Mesenchymal stem cell (in vitro differentiated cells and primary cell): Measurements from ENCODE around the gene MEN1.

ENCODE experiments used
- DNase-seq: peaks from one replicate; pipeline ENCODE4 v3.0.0-alpha.2; 2013
- H2AFZ ChIP-seq: one replicate; pipeline ENCODE4 v1.6.1; 2013; ENCODE audit warnings: low read depth, mild to moderate bottlenecking, control low read depth, inconsistent platforms, low read length, moderate library complexity
- H2AK5ac ChIP-seq: 2 replicates; pipeline ENCODE4 v1.6.1; 2013; ENCODE audit warnings: low read length, moderate library complexity, mild to moderate bottlenecking, inconsistent platforms; ENCODE audit not compliant: severe bottlenecking
- H2BK120ac ChIP-seq: one replicate; pipeline ENCODE4 v1.6.1; 2013; ENCODE audit warnings: low read depth, mild to moderate bottlenecking, inconsistent platforms, low read length, moderate library complexity
- H2BK12ac ChIP-seq, 2 experiments: one replicate each; pipeline ENCODE4 v1.6.1; 2013; ENCODE audit warnings: inconsistent platforms in 2 of 2, low read length in 2 of 2, mild to moderate bottlenecking in 2 of 2, moderate library complexity in 2 of 2, control low read depth in 1 of 2
- H2BK15ac ChIP-seq: one replicate; pipeline ENCODE4 v1.6.1; 2013; ENCODE audit warnings: mild to moderate bottlenecking, low read depth, inconsistent platforms; ENCODE audit not compliant: poor library complexity, severe bottlenecking
- H2BK5ac ChIP-seq: 2 replicates; pipeline ENCODE4 v1.6.1; 2013; ENCODE audit warnings: low read depth, mild to moderate bottlenecking, low read length, control low read depth, inconsistent platforms; ENCODE audit not compliant: poor library complexity, severe bottlenecking
- H3K14ac ChIP-seq, 2 experiments: one replicate each; pipeline ENCODE4 v1.6.1; 2013; ENCODE audit warnings: inconsistent platforms in 2 of 2, low read length in 2 of 2, control low read depth in 1 of 2, mild to moderate bottlenecking in 1 of 2, moderate library complexity in 1 of 2
- H3K18ac ChIP-seq, 2 experiments: one replicate each; pipeline ENCODE4 v1.6.1; 2013; ENCODE audit warnings: inconsistent platforms in 2 of 2, low read length in 2 of 2, control low read depth in 1 of 2, low read depth in 1 of 2, mild to moderate bottlenecking in 1 of 2
- H3K23ac ChIP-seq, 2 experiments: one replicate each; pipeline ENCODE4 v1.6.1; 2013; ENCODE audit warnings: inconsistent platforms in 2 of 2, low read length in 2 of 2, mild to moderate bottlenecking in 2 of 2, moderate library complexity in 2 of 2, control low read depth in 1 of 2
- H3K27ac ChIP-seq: 2 replicates; pipeline ENCODE4 v1.5.1; 2013; ENCODE audit warnings: mild to moderate bottlenecking, moderate library complexity, low read length, control low read depth, inconsistent platforms; ENCODE audit not compliant: poor library complexity, severe bottlenecking
- H3K27me3 ChIP-seq, 2 experiments: 2 replicates each; pipeline versions ENCODE4 v1.6.1 to v1.7.0; 2013; ENCODE audit warnings: low read length in 2 of 2, mild to moderate bottlenecking in 2 of 2, moderate library complexity in 2 of 2, control low read depth in 1 of 2, inconsistent platforms in 1 of 2; ENCODE audit not compliant: control insufficient read depth in 1 of 2, insufficient read depth in 1 of 2
- H3K36me3 ChIP-seq, 2 experiments: 2 replicates each; pipeline versions ENCODE4 v1.6.1 to v1.7.0; 2013; ENCODE audit warnings: low read length in 2 of 2, control low read depth in 1 of 2, inconsistent platforms in 1 of 2, low read depth in 1 of 2, mild to moderate bottlenecking in 1 of 2; ENCODE audit not compliant: insufficient read depth in 2 of 2, control insufficient read depth in 1 of 2
- H3K4ac ChIP-seq, 2 experiments: one replicate each; pipeline ENCODE4 v1.6.1; 2013; ENCODE audit warnings: inconsistent platforms in 2 of 2, low read length in 2 of 2, mild to moderate bottlenecking in 2 of 2, moderate library complexity in 2 of 2, control low read depth in 1 of 2, low read depth in 1 of 2
- H3K4me1 ChIP-seq: 2 replicates; pipeline ENCODE4 v1.6.1; 2013; ENCODE audit warnings: low read depth, low read length, control low read depth; ENCODE audit not compliant: control insufficient read depth, insufficient read depth
- H3K4me2 ChIP-seq: 2 replicates; pipeline ENCODE4 v1.6.1; 2013; ENCODE audit warnings: low read length, mild to moderate bottlenecking, inconsistent platforms; ENCODE audit not compliant: poor library complexity, severe bottlenecking
- H3K4me3 ChIP-seq, 2 experiments: 2 replicates each; pipeline versions ENCODE4 v1.5.1 to v1.7.0; 2013; ENCODE audit warnings: low read length in 2 of 2, mild to moderate bottlenecking in 2 of 2, control low read depth in 1 of 2, low read depth in 1 of 2; ENCODE audit not compliant: insufficient read depth in 1 of 2
- H3K79me1 ChIP-seq: replicated peaks from 2 replicates; pipeline ENCODE4 v1.6.1; 2013; ENCODE audit warnings: mild to moderate bottlenecking, control low read depth, low read length, inconsistent platforms; ENCODE audit not compliant: poor library complexity, severe bottlenecking
- H3K9ac ChIP-seq: 2 replicates; pipeline ENCODE4 v1.7.0; 2013; ENCODE audit warnings: mild to moderate bottlenecking, low read length, moderate library complexity
- H3K9me3 ChIP-seq: 2 replicates; pipeline ENCODE4 v1.7.0; 2013; ENCODE audit warnings: mild to moderate bottlenecking, low read length; ENCODE audit not compliant: control insufficient read depth
- H4K8ac ChIP-seq: one replicate; pipeline ENCODE4 v1.6.1; 2013; ENCODE audit warnings: inconsistent platforms, mild to moderate bottlenecking, low read length, moderate library complexity
- H4K91ac ChIP-seq: one replicate; pipeline ENCODE4 v1.6.1; 2013; ENCODE audit warnings: mild to moderate bottlenecking, low read length, inconsistent platforms
- WGBS: methylation state at CpG from one replicate; pipeline ENCODE4 v1.1.7; 2013; ENCODE audit warnings: mixed read lengths; 5-methylcytosine and 5-hydroxymethylcytosine counted together

Gene MEN1

DNA sequence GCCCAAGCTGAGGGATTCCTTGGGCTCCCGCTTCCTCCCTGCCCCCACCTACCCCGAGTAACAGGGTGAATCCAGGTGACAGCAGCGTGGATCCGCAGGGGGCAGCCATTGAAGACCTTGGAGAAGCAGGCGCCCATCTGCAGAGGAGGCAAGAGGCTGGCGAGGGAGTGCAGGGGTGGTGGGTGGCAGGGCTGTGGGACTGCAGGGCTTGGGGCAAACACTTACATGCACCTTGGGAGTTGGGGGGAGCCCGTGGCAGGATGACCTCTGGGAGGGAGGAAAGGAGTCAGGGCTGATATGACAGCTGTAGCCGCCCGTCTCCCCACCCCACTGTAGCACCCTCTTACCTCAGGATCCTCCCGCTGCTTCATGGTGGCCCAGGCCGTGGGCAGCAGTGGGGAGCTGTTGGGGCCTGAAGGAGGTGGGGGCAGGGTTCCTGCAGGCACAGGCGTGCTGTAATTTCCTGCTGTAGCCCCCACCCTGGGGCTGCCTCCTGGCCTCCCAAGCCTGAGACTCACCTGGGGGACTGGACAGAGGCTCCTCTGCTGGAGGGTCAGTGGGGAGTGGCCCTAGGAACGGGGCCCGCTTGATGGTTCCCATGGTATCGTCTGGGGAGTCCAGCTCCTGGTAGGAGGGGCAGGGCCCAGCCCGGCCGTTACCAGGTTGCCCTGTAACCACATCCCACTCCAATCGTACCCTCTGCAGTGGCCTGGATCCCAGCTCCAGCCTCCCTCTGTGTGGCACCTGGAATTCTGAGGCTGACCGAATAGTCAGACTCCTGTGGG, 13.4 kb downstream of the MEN1 start:
- no peak overlapping the region for H3K4ac ChIP-seq
- H2BK120ac ChIP-seq, result no peak overlapping the region
- H3K4me3 ChIP-seq, result no peak overlapping the region
- no peak overlapping the region for H3K4me2 ChIP-seq
- H3K27me3 ChIP-seq, result no peaks in the 10 kb centered on the region
- H3K27ac ChIP-seq, result no peak overlapping the region
- H2AFZ ChIP-seq, result no peak overlapping the region
- no peaks in the 10 kb centered on the region for H3K9me3 ChIP-seq
- no peak overlapping the region for H3K23ac ChIP-seq
- H3K4me1 ChIP-seq, result peaks cover 9% of the 10 kb centered on the region
- H2AK5ac ChIP-seq, result no peak overlapping the region
- WGBS, result 97% methylated on average over 14 of the region's 19 CpGs
- no peak overlapping the region for H3K14ac ChIP-seq
- H3K36me3 ChIP-seq, result peaks cover 19 to 67% of the 10 kb centered on the region in 2 experiments
- no peak overlapping the region for H3K9ac ChIP-seq
- no peak for DNase-seq
- H4K8ac ChIP-seq, result no peak overlapping the region
- H2BK15ac ChIP-seq, result no peak overlapping the region
- no peak overlapping the region for H4K91ac ChIP-seq
- peaks cover 2% of the 10 kb centered on the region for H3K79me1 ChIP-seq
- no peak overlapping the region for H2BK5ac ChIP-seq
- no peak overlapping the region for H3K18ac ChIP-seq
- no peak overlapping the region for H2BK12ac ChIP-seq

DNA sequence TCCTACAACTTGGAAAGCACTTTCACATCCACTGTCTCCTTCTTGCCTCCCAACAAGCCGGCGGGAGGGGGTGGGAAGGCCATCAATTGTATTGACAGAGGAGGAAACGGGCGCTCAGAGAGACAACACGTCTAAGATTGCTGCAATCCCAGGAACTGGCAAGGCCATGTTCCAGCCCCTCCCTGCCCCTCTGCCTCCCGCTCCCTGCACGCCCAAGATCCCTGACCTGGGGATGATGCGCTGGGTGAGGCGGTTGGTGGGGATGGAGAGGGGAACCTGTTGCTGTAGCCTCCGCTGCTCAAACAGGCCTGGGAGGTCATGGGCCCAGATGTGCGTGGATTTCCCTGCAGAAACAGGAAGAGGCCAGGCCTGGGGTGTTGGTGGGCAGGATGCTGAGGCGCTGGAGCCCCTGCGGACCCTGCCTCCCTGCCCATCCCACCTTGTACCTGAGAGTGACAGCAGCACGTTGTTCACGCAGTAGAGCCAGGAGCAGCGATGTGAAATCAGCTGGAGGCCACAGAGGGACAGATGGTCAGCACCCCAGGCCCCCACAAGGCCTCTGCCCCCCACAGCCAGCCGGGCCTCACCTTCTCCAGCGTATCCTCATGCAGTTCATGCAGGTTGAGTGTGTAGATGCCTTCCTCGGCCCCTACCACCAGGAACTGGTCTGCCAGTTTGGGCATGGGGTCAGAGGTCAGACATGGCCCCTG, 14.1 kb downstream of the MEN1 start:
- H3K4me2 ChIP-seq, result no peak overlapping the region
- peaks cover 6% of the 10 kb centered on the region for H3K4me1 ChIP-seq
- no peaks in the 10 kb centered on the region for H3K9me3 ChIP-seq
- H2BK120ac ChIP-seq, result no peak overlapping the region
- no peak overlapping the region for H3K27ac ChIP-seq
- no peak overlapping the region for H2BK12ac ChIP-seq
- no peak for DNase-seq
- no peak overlapping the region for H4K91ac ChIP-seq
- H3K36me3 ChIP-seq, result peaks cover 19 to 69% of the 10 kb centered on the region in 2 experiments
- WGBS, result 88% methylated on average over 19 of the region's 19 CpGs
- no peak overlapping the region for H3K23ac ChIP-seq
- no peak overlapping the region for H2AFZ ChIP-seq
- H3K4me3 ChIP-seq, result no peak overlapping the region
- H2BK5ac ChIP-seq, result no peak overlapping the region
- H2AK5ac ChIP-seq, result no peak overlapping the region
- H3K79me1 ChIP-seq, result peaks cover 2% of the 10 kb centered on the region
- no peak overlapping the region for H2BK15ac ChIP-seq
- no peaks in the 10 kb centered on the region for H3K27me3 ChIP-seq
- H3K18ac ChIP-seq, result no peak overlapping the region
- H3K4ac ChIP-seq, result no peak overlapping the region
- no peak overlapping the region for H4K8ac ChIP-seq
- no peak overlapping the region for H3K9ac ChIP-seq
- no peak overlapping the region for H3K14ac ChIP-seq

DNA sequence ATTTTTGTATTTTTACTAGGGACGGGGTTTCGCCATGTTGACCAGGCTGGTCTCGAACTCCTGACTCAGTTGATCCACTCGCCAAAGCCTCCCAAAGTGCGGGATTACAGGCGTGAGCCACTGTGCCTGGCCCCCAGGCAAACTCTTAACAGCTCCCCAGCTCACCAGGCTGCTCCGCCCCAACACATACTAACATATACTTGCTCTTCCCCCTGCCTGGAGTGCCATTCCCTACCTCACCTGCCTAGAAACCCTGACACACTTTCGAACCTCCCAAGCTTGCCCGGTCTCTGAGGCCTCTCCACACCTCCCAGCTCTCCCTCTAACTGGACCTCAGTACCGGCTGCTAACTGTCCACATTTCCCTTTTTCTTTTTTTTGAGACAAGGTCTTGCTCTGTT, 15.8 kb downstream of the MEN1 start:
- no peak overlapping the region for H3K4ac ChIP-seq
- no peak overlapping the region for H3K14ac ChIP-seq
- H3K9ac ChIP-seq, result no peak overlapping the region
- no peak overlapping the region for H3K4me2 ChIP-seq
- H3K79me1 ChIP-seq, result peaks cover 2% of the 10 kb centered on the region
- no peak overlapping the region for H2AK5ac ChIP-seq
- no peak for DNase-seq
- no peak overlapping the region for H2BK15ac ChIP-seq
- H2AFZ ChIP-seq, result no peak overlapping the region
- H3K18ac ChIP-seq, result no peak overlapping the region
- no peak overlapping the region for H3K27ac ChIP-seq
- no peak overlapping the region for H2BK5ac ChIP-seq
- H3K4me1 ChIP-seq, result no peaks in the 10 kb centered on the region
- H3K9me3 ChIP-seq, result no peaks in the 10 kb centered on the region
- no peak overlapping the region for H2BK12ac ChIP-seq
- WGBS, result 95% methylated on average over 10 of the region's 10 CpGs
- H4K8ac ChIP-seq, result no peak overlapping the region
- no peaks in the 10 kb centered on the region for H3K27me3 ChIP-seq
- no peak overlapping the region for H4K91ac ChIP-seq
- peaks cover 23 to 65% of the 10 kb centered on the region in 2 experiments for H3K36me3 ChIP-seq
- no peak overlapping the region for H3K23ac ChIP-seq
- H2BK120ac ChIP-seq, result no peak overlapping the region
- no peak overlapping the region for H3K4me3 ChIP-seq

DNA sequence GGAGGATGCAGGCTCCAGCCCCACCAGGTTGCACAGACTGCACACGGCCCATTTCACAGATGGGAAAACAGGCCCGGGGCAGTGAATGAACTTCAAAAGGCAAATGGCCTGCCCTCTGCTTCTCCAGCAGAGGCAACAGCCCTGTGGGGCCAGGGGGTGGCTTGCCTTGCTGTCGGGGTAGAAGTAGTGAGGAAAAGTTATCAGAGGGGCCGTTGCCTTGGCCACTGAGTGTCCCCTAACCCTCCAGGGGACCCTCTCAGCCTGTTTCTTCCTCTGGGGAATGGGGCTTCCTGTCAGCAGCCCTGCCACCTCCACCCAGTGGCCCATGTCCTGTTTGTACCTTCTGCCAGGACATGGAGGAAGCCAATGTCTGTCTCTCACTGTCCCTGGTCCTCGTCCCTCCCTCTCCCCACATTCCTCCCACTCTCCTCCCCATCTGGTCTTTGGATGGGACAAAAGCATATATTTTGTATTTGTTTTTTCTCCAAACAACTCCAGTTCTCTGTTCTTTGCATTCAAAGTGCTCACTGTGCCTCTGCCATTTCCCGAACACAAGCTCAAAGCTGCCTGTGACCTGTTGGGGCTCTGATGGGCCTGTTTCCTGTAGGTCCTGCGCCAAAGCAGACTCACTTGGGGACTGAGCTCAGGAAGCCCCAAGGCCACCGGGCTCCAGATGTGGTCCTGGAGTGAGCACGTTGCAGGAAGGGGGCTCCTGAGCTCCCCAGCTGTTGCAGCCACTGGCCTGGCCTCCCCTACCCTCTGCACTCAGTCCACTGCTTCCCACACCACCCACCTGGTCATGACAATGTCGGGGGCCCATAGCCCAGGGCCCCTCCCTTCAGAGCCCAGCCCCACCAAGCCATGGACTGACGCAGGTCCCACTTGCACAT, 16.8 kb downstream of the MEN1 start:
- Histone ChIP-seq H3K4ac (no peak overlapping the region), H3K9ac (no peak overlapping the region), H2AFZ (no peak overlapping the region), H3K36me3 (peaks cover 25 to 65% of the 10 kb centered on the region in 2 experiments), H3K27me3 (no peaks in the 10 kb centered on the region), H3K23ac (no peak overlapping the region), H3K79me1 (peaks cover 2% of the 10 kb centered on the region), H2BK120ac (no peak overlapping the region), H2BK12ac (no peak overlapping the region), H4K91ac (no peak overlapping the region), H3K4me2 (no peak overlapping the region), H3K4me3 (no peak overlapping the region), H3K14ac (no peak overlapping the region), H3K4me1 (no peaks in the 10 kb centered on the region), H3K18ac (no peak overlapping the region), H2BK15ac (no peak overlapping the region), H2BK5ac (no peak overlapping the region), H2AK5ac (no peak overlapping the region), H3K9me3 (no peaks in the 10 kb centered on the region), H3K27ac (no peak overlapping the region), H4K8ac (no peak overlapping the region)
- 88% methylated on average over 10 of the region's 11 CpGs for whole genome bisulfite sequencing
- DNase-seq, result no peak
